CD8-positive, alpha-beta memory T cell (primary cell): ENCODE results near the gene ULK4. TPM values are rescaled to one million over a fixed set of nuclear protein-coding genes. Genes with fewer than 3 reads are reported as not detected.
A peak's percentile ranks its signal among the peaks of the same experiment; 100 is the strongest.

ENCODE experiments used
- CTCF ChIA-PET: fragments of 350-600 bp; sonication (Branson Sonifier 250); formaldehyde crosslinking; loops from one replicate; lab custom pipeline; 2021; ENCODE audit warnings: antibody characterized with exemption; lab: Charles Lee
- POLR2A ChIA-PET: fragments of 350-600 bp; sonication (Branson Sonifier 250); formaldehyde crosslinking; loops from one replicate; lab custom pipeline; 2021; ENCODE audit warnings: antibody characterized with exemption; lab: Charles Lee
- DNase-seq, 5 donors: peaks; one replicate each; pipeline versions ENCODE4 v3.0.0 to v3.0.0-alpha.2; 2020 to 2022; ENCODE audit warnings: mixed read lengths in 1 of 5
- H3K27ac ChIP-seq: one replicate; pipeline ENCODE4 v1.7.0; 2013; ENCODE audit warnings: low read depth, mild to moderate bottlenecking, low read length, moderate library complexity
- H3K27me3 ChIP-seq: 2 replicates; pipeline ENCODE4 v1.7.0; 2013; ENCODE audit warnings: low read length, mild to moderate bottlenecking; ENCODE audit not compliant: insufficient read depth, poor library complexity, severe bottlenecking
- H3K36me3 ChIP-seq: 2 replicates; pipeline ENCODE4 v1.7.0; 2013; ENCODE audit warnings: mild to moderate bottlenecking, low read length, moderate library complexity; ENCODE audit not compliant: insufficient read depth
- H3K4me1 ChIP-seq: 2 replicates; pipeline ENCODE4 v1.7.0; 2013; ENCODE audit warnings: mild to moderate bottlenecking, low read length, moderate library complexity; ENCODE audit not compliant: insufficient read depth
- H3K4me3 ChIP-seq: 2 replicates; pipeline ENCODE4 v1.7.0; 2013; ENCODE audit warnings: mild to moderate bottlenecking, low read length
- H3K9me3 ChIP-seq: 2 replicates; pipeline ENCODE4 v1.7.0; 2013; ENCODE audit warnings: mild to moderate bottlenecking, low read length
- H3K27ac Mint-ChIP-seq, 8 donors: one replicate each; pipeline ENCODE4 v1.8.0; 2020 to 2021; ENCODE audit warnings: mixed read lengths in 8 of 8, mild to moderate bottlenecking in 6 of 8, inconsistent platforms in 3 of 8, moderate library complexity in 3 of 8
- H3K27me3 Mint-ChIP-seq, 2 donors: one replicate each; pipeline ENCODE4 v1.8.0; 2020 to 2021; ENCODE audit warnings: mixed read lengths in 2 of 2, mild to moderate bottlenecking in 1 of 2, moderate library complexity in 1 of 2
- H3K36me3 Mint-ChIP-seq, 3 donors: one replicate each; pipeline ENCODE4 v1.8.0; 2020 to 2021; ENCODE audit warnings: mixed read lengths in 3 of 3, inconsistent platforms in 1 of 3, mild to moderate bottlenecking in 1 of 3
- H3K4me1 Mint-ChIP-seq, 3 donors: one replicate each; pipeline ENCODE4 v1.8.0; 2020 to 2021; ENCODE audit warnings: mixed read lengths in 3 of 3, inconsistent platforms in 1 of 3, mild to moderate bottlenecking in 1 of 3
- H3K4me3 Mint-ChIP-seq, 7 donors: one replicate each; pipeline ENCODE4 v1.8.0; 2020 to 2021; ENCODE audit warnings: mixed read lengths in 7 of 7, mild to moderate bottlenecking in 6 of 7, moderate library complexity in 4 of 7, inconsistent platforms in 2 of 7
- H3K9me3 Mint-ChIP-seq, 5 donors: one replicate each; pipeline ENCODE4 v1.8.0; 2020 to 2022; ENCODE audit warnings: mixed read lengths in 5 of 5, mild to moderate bottlenecking in 3 of 5, moderate library complexity in 2 of 5, inconsistent platforms in 1 of 5
- polyA plus RNA-seq: library from polyadenylated mRNA; unstranded; fragments of 300-500 nt; fragmentation: Illumina TruSeq; gene quantifications from one replicate; pipeline ENCODE4 v1.2.3, GENCODE V29; 2021
- total RNA-seq, 2 experiments: library from RNA; stranded (reverse); gene quantifications; one replicate each; pipeline ENCODE4 v1.2.3, GENCODE V29; 2021

Gene ULK4
- total and polyA plus RNA-seq, 3 experiments from 2014 or later: 10.4 to 12.7 (median 12.3) TPM

- Histone ChIP-seq H3K27ac (no peak overlapping the region), H3K9me3 (no peaks in the 10 kb centered on the region), H3K27me3 (no peaks in the 10 kb centered on the region), H3K4me3 (no peak overlapping the region), H3K36me3 (no peaks in the 10 kb centered on the region), H3K4me1 (no peaks in the 10 kb centered on the region)
- Mint-ChIP-seq H3K9me3 (peaks cover 0 to 5% (median 2%) of the 10 kb centered on the region in 5 donors), H3K4me1 (peaks cover 5 to 8% (median 7%) of the 10 kb centered on the region in 3 donors), H3K4me3 (no peak overlapping the region), H3K27me3 (no peaks in the 10 kb centered on the region), H3K27ac (no peak overlapping the region), H3K36me3 (peaks cover 6 to 48% (median 6%) of the 10 kb centered on the region in 3 donors)
- DNase-seq: no peak
- ChIA-PET CTCF (no interaction called here), POLR2A (no interaction called here)
Measured at GRCh38 chr3:41693799-41694198, 268.1 kb downstream of the ULK4 start.

- Histone ChIP-seq H3K27me3 (no peaks in the 10 kb centered on the region), H3K27ac (no peak overlapping the region), H3K4me3 (no peak overlapping the region), H3K9me3 (no peaks in the 10 kb centered on the region), H3K4me1 (no peaks in the 10 kb centered on the region), H3K36me3 (no peaks in the 10 kb centered on the region)
- Mint-ChIP-seq H3K27me3 (no peaks in the 10 kb centered on the region), H3K36me3 (peaks cover 8 to 47% (median 12%) of the 10 kb centered on the region in 3 donors), H3K27ac (peak overlapping the region in 2 of 8 donors; percentile 34 to 84), H3K4me3 (no peak overlapping the region), H3K4me1 (peaks cover 5 to 8% (median 7%) of the 10 kb centered on the region in 3 donors), H3K9me3 (peaks cover 0 to 5% (median 2%) of the 10 kb centered on the region in 5 donors)
- DNase-seq: no peak
- ChIA-PET CTCF (no interaction called here), POLR2A (no interaction called here)
Measured at GRCh38 chr3:41690766-41691563, 270.9 kb downstream of the ULK4 start.

- Histone ChIP-seq H3K27ac (no peak overlapping the region), H3K4me3 (no peak overlapping the region), H3K27me3 (no peaks in the 10 kb centered on the region), H3K4me1 (no peaks in the 10 kb centered on the region), H3K9me3 (no peaks in the 10 kb centered on the region), H3K36me3 (no peaks in the 10 kb centered on the region)
- Mint-ChIP-seq H3K27ac (no peak overlapping the region), H3K27me3 (no peaks in the 10 kb centered on the region), H3K4me3 (no peak overlapping the region), H3K9me3 (peaks cover 0 to 5% (median 2%) of the 10 kb centered on the region in 5 donors), H3K4me1 (peaks cover 5 to 8% (median 7%) of the 10 kb centered on the region in 3 donors), H3K36me3 (peaks cover 11 to 38% (median 12%) of the 10 kb centered on the region in 3 donors)
- POLR2A ChIA-PET: no interaction called here
- CTCF ChIA-PET: no interaction called here
- no peak for DNase-seq
Measured at GRCh38 chr3:41688595-41689380, 273.1 kb downstream of the ULK4 start.

- Histone ChIP-seq H3K4me1 (no peaks in the 10 kb centered on the region), H3K9me3 (no peaks in the 10 kb centered on the region), H3K27ac (no peak overlapping the region), H3K4me3 (no peak overlapping the region), H3K36me3 (no peaks in the 10 kb centered on the region), H3K27me3 (no peaks in the 10 kb centered on the region)
- Mint-ChIP-seq H3K27me3 (no peaks in the 10 kb centered on the region), H3K4me3 (no peak overlapping the region), H3K36me3 (peaks cover 32 to 41% (median 35%) of the 10 kb centered on the region in 3 donors), H3K4me1 (no peaks in the 10 kb centered on the region), H3K27ac (peak overlapping the region in 1 of 8 donors; percentile 28), H3K9me3 (peaks cover 0 to 2% (median 0%) of the 10 kb centered on the region in 5 donors)
- ChIA-PET POLR2A (no interaction called here), CTCF (no interaction called here)
- DNase-seq: no peak
Measured at GRCh38 chr3:41684797-41685735, 276.8 kb downstream of the ULK4 start.

- Mint-ChIP-seq H3K9me3 (no peaks in the 10 kb centered on the region), H3K27ac (no peak overlapping the region), H3K4me1 (no peaks in the 10 kb centered on the region), H3K27me3 (no peaks in the 10 kb centered on the region), H3K4me3 (no peak overlapping the region), H3K36me3 (peaks cover 32 to 37% (median 35%) of the 10 kb centered on the region in 3 donors)
- Histone ChIP-seq H3K4me3 (no peak overlapping the region), H3K27ac (no peak overlapping the region), H3K36me3 (no peaks in the 10 kb centered on the region), H3K9me3 (no peaks in the 10 kb centered on the region), H3K27me3 (no peaks in the 10 kb centered on the region), H3K4me1 (no peaks in the 10 kb centered on the region)
- DNase-seq: no peak
- CTCF ChIA-PET: no interaction called here
- POLR2A ChIA-PET: no interaction called here
Measured at GRCh38 chr3:41683666-41684350, 278.1 kb downstream of the ULK4 start.

GRCh38 chr3:41682996-41683395, 278.9 kb downstream of the ULK4 start:
- Mint-ChIP-seq H3K4me1 (no peaks in the 10 kb centered on the region), H3K9me3 (no peaks in the 10 kb centered on the region), H3K4me3 (no peak overlapping the region), H3K36me3 (peaks cover 36 to 39% (median 39%) of the 10 kb centered on the region in 3 donors), H3K27ac (no peak overlapping the region), H3K27me3 (no peaks in the 10 kb centered on the region)
- Histone ChIP-seq H3K27me3 (no peaks in the 10 kb centered on the region), H3K4me1 (no peaks in the 10 kb centered on the region), H3K27ac (no peak overlapping the region), H3K4me3 (no peak overlapping the region), H3K9me3 (no peaks in the 10 kb centered on the region), H3K36me3 (no peaks in the 10 kb centered on the region)
- POLR2A ChIA-PET: no interaction called here
- DNase-seq: no peak
- CTCF ChIA-PET: no interaction called here

- Histone ChIP-seq H3K27ac (no peak overlapping the region), H3K4me1 (no peaks in the 10 kb centered on the region), H3K9me3 (no peaks in the 10 kb centered on the region), H3K4me3 (no peak overlapping the region), H3K36me3 (no peaks in the 10 kb centered on the region), H3K27me3 (no peaks in the 10 kb centered on the region)
- Mint-ChIP-seq H3K27ac (no peak overlapping the region), H3K9me3 (no peaks in the 10 kb centered on the region), H3K36me3 (peaks cover 33 to 38% (median 35%) of the 10 kb centered on the region in 3 donors), H3K4me3 (no peak overlapping the region), H3K27me3 (no peaks in the 10 kb centered on the region), H3K4me1 (no peaks in the 10 kb centered on the region)
- no peak for DNase-seq
- POLR2A ChIA-PET: no interaction called here
- CTCF ChIA-PET: no interaction called here
Measured at GRCh38 chr3:41682382-41682781, 279.5 kb downstream of the ULK4 start.
